B cell (primary cell): ENCODE measurements around the gene VASH1. TPM values are rescaled to one million over a fixed set of nuclear protein-coding genes. Genes with fewer than 3 reads are reported as not detected.

ENCODE experiments used
- ATAC-seq: fragments of 200-7000 bp; cut with Tn5 transposase; one replicate; pipeline ENCODE4 v1.10.0; 2021; ENCODE audit warnings: low read depth, mild to moderate bottlenecking, moderate number of reproducible peaks, moderate library complexity
- CTCF ChIA-PET: fragments of 350-600 bp; sonication (Branson Sonifier 250); formaldehyde crosslinking; loops from one replicate; lab custom pipeline; 2021; ENCODE audit warnings: antibody characterized with exemption, inconsistent platforms; lab: Charles Lee
- POLR2A ChIA-PET: fragments of 350-600 bp; sonication (Branson Sonifier 250); formaldehyde crosslinking; loops from one replicate; lab custom pipeline; 2021; ENCODE audit warnings: antibody characterized with exemption; lab: Charles Lee
- DNase-seq: peaks from one replicate; pipeline ENCODE4 v3.0.0; 2013
- H2AFZ ChIP-seq: 2 replicates; pipeline ENCODE4 v1.6.1; 2012; ENCODE audit warnings: mild to moderate bottlenecking, low read depth, low read length; ENCODE audit not compliant: insufficient read depth, poor library complexity, severe bottlenecking
- H3K27ac ChIP-seq, 2 donors: 1 replicate in 1 of 2; 2 replicates in 1 of 2; pipeline ENCODE4 v1.5.1; 2012 to 2013; ENCODE audit warnings: low read length in 2 of 2, mild to moderate bottlenecking in 2 of 2, moderate library complexity in 1 of 2
- H3K27me3 ChIP-seq, 4 experiments: fragments of 200-600 bp in 1 of 4; sonication (generic) in 1 of 4; replicated peaks in 1 of 4; 1 replicate in 2 of 4; 2 replicates in 2 of 4; pipeline versions ENCODE4 v1.6.1 to v1.7.0; 2013 to 2016; ENCODE audit warnings: low read length in 3 of 4, mild to moderate bottlenecking in 2 of 4, mixed read lengths in 1 of 4, moderate library complexity in 1 of 4; ENCODE audit not compliant: insufficient read depth in 4 of 4, control insufficient read depth in 3 of 4; ENCODE audit errors: control extremely low read depth in 1 of 4
- H3K36me3 ChIP-seq, 2 experiments: replicated peaks in 1 of 2; 1 replicate in 1 of 2; 2 replicates in 1 of 2; pipeline versions ENCODE4 v1.6.1 to v1.7.1; 2013; ENCODE audit warnings: low read length in 1 of 2; ENCODE audit not compliant: insufficient read depth in 2 of 2, control insufficient read depth in 1 of 2; ENCODE audit errors: control extremely low read depth in 1 of 2, extremely low read depth in 1 of 2
- H3K4me1 ChIP-seq, 2 donors: fragments of 200-600 bp in 1 of 2; sonication (generic) in 1 of 2; 1 replicate in 1 of 2; 2 replicates in 1 of 2; pipeline versions ENCODE4 v1.5.1 to v1.6.1; 2013 to 2017; ENCODE audit warnings: low read length in 2 of 2; ENCODE audit not compliant: control insufficient read depth in 2 of 2, insufficient read depth in 2 of 2
- H3K4me2 ChIP-seq: replicated peaks from 2 replicates; pipeline ENCODE3; 2012; ENCODE audit warnings: mild to moderate bottlenecking, low read depth, low read length; ENCODE audit not compliant: poor library complexity, severe bottlenecking
- H3K4me3 ChIP-seq, 5 experiments: fragments of 200-600 bp in 1 of 5; sonication (generic) in 1 of 5; 1 replicate in 3 of 5; 2 replicates in 2 of 5; pipeline versions ENCODE4 v1.5.1 to v1.7.0; 2011 to 2016; ENCODE audit warnings: low read length in 4 of 5, mild to moderate bottlenecking in 4 of 5, low read depth in 2 of 5, control low read depth in 1 of 5, moderate library complexity in 1 of 5; ENCODE audit not compliant: insufficient read depth in 1 of 5; ENCODE audit errors: control extremely low read depth in 1 of 5, extremely low read depth in 1 of 5
- H3K79me2 ChIP-seq: fragments of 200-600 bp; sonication (generic); one replicate; pipeline ENCODE4 v1.6.0; 2016; ENCODE audit warnings: low read length; ENCODE audit not compliant: control insufficient read depth, insufficient read depth
- H3K9ac ChIP-seq: fragments of 200-600 bp; sonication (generic); 2 replicates; pipeline ENCODE4 v1.6.1; 2017; ENCODE audit warnings: mild to moderate bottlenecking, low read length, moderate library complexity
- H3K9me3 ChIP-seq, 3 donors: one replicate each; pipeline versions ENCODE4 v1.6.1 to v1.7.1; 2013; ENCODE audit warnings: low read length in 2 of 3; ENCODE audit not compliant: control insufficient read depth in 2 of 3, insufficient read depth in 1 of 3; ENCODE audit errors: control extremely low read depth in 1 of 3
- H4K20me1 ChIP-seq: 2 replicates; pipeline ENCODE4 v1.6.0; 2012; ENCODE audit warnings: mild to moderate bottlenecking, low read length; ENCODE audit not compliant: insufficient read depth, control insufficient read depth, poor library complexity, severe bottlenecking
- H3K27ac Mint-ChIP-seq: one replicate; pipeline ENCODE4 v1.8.0; 2021; ENCODE audit warnings: mixed read lengths
- H3K27me3 Mint-ChIP-seq: one replicate; pipeline ENCODE4 v1.8.0; 2021; ENCODE audit warnings: mixed read lengths
- H3K4me1 Mint-ChIP-seq: one replicate; pipeline ENCODE4 v1.8.0; 2021; ENCODE audit warnings: mixed read lengths
- H3K4me3 Mint-ChIP-seq: one replicate; pipeline ENCODE4 v1.8.0; 2021; ENCODE audit warnings: mixed read lengths
- H3K9me3 Mint-ChIP-seq: one replicate; pipeline ENCODE4 v1.8.0; 2022; ENCODE audit warnings: mixed read lengths; ENCODE audit not compliant: insufficient read depth
- CTCF ChIP-seq: fragments of 200-600 bp; IDR thresholded peaks from one replicate; pipeline ENCODE4 v1.8.0; 2022; ENCODE audit warnings: antibody characterized with exemption, mild to moderate bottlenecking
- EZH2 ChIP-seq: IDR thresholded peaks from 2 replicates; pipeline ENCODE4 v1.6.1; 2012; ENCODE audit warnings: borderline replicate concordance, low read depth, mild to moderate bottlenecking, moderate library complexity, low read length; ENCODE audit not compliant: insufficient read depth, poor library complexity, severe bottlenecking
- WGBS: methylation state at CpG from one replicate; pipeline ENCODE4 v1.1.5; 2013; ENCODE audit warnings: missing lambda C conversion rate; ENCODE audit not compliant: insufficient coverage; 5-methylcytosine and 5-hydroxymethylcytosine counted together
- intact Hi-C: fragments of 100-400 bp; cut with micrococcal nuclease; formaldehyde crosslinking; loops from one replicate; pipeline ENCODE4 v1.10.0; 2022
- polyA plus RNA-seq: library from polyadenylated mRNA; depleted of rRNA; stranded (reverse); fragments of >200 nt; gene quantifications from 2 replicates; pipeline ENCODE4 v1.2.3, GENCODE V29; 2012
- total RNA-seq, 2 donors: library from RNA; stranded (reverse); fragments of 120-200 nt in 1 of 2; gene quantifications; 1 replicate in 1 of 2; 2 replicates in 1 of 2; pipeline versions ENCODE4 v1.2.3 to v1.2.4, GENCODE V29; 2013 to 2022

VASH1 gene
- total and polyA plus RNA-seq, 2 donors (not counting 1 experiment from before 2014, with no cell fraction given) = 0.60 to 2.7 TPM

DNA sequence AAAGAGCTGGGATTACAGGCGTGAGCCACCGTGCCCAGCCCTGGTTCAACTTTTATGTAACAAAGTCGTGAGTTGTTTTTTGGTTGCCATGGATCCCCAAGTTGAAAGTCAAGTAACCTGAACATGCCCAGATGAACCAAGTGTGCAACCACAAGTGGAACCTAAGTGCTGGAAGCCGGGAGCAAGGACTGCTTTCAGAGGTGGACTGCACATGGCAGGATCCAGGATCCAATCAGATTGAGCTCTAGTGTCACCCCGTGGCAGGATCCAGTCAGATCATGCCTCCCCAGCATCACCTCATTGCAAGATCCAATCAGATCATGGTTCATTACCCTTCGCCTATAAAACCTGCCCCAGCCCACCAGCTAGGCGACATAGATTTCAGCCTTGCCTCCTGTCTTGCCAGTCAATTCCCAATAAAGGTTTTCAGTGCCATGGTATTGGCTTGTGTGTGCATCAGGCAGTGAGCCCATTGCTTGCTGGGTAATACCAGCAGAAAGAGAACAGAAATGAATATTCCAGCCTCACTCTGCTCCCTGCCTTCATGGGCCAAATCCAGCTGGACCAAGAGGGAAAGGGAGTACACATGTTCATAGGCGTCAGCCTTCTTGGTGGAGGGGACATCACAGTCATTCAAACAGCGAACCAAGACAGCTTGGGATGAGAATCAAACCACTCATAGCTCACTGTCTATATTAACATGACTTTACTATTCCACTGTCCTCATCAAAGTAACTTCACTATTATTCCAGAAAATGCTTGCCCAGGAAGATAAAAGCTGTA, 43.6 kb upstream of the VASH1 start:
- ChIA-PET POLR2A (no interaction called here), CTCF (interaction anchor here (0.6 to 1.4 kb wide), 3 partner anchors 9 to 372 kb away, joined by 3 to 4 read pairs (median 3); no protein-coding TSS in a partner anchor)
- Histone ChIP-seq H3K9me3 (no peaks in the 10 kb centered on the region), H3K4me1 (peaks cover 0 to 32% of the 10 kb centered on the region in 2 donors), H3K9ac (no peak overlapping the region), H3K4me2 (no peak overlapping the region), H3K4me3 (no peak overlapping the region), H4K20me1 (no peaks in the 10 kb centered on the region), H3K79me2 (no peaks in the 10 kb centered on the region), H3K27me3 (no peaks in the 10 kb centered on the region), H3K36me3 (no peaks in the 10 kb centered on the region), H3K27ac (no peak overlapping the region), H2AFZ (no peak overlapping the region)
- H3K9me3 Mint-ChIP-seq = no peaks in the 10 kb centered on the region
- no peak for TF ChIP-seq CTCF
- no peak for TF ChIP-seq EZH2
- peaks cover 21% of the 10 kb centered on the region for H3K4me1 Mint-ChIP-seq
- peaks cover 7% of the 10 kb centered on the region for H3K27me3 Mint-ChIP-seq
- ATAC-seq (no peak), DNase-seq (no peak)
- intact Hi-C loops = no loop called here
- no peak overlapping the region for H3K27ac Mint-ChIP-seq
- WGBS = 88% methylated on average over 7 of the region's 9 CpGs
- H3K4me3 Mint-ChIP-seq = no peak overlapping the region
